ENCODE data around the gene ZNF282. TPM values are rescaled to one million over a fixed set of nuclear protein-coding genes. Genes with fewer than 3 reads are reported as not detected.
"Not testable (repeated sequence)": the region's sequence is repeated elsewhere in the genome, so short reads cannot be mapped to it uniquely, and the experiment has no call there.

Gene ZNF282
- polyA plus RNA-seq, 6 donors from 2014 or later, result 0.94 to 1.6 (median 0.98) TPM; not detected in 1

DNA sequence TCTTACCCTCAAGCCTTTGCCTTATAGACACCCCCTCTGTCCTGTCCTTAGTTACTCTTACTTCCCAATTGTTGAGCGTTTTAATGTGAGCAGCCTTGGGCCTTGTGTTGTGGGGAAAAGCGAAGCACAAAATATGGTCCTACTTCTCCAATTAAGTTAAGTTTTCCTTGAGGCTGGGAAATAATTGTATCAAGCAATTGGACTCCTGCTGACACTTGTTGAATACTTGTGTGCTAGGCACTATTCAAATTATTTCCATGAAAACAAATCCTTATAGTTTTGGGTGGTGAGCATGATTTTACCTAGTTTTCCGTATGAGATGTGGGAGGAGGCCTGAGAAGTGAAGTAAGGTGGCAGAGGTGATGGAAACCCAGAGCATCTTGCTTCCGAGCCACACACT, 61.2 kb downstream of the ZNF282 start:
- Mint-ChIP-seq H3K9me3 (no peaks in the 10 kb centered on the region), H3K36me3 (peaks cover 5 to 11% of the 10 kb centered on the region in 2 donors), H3K4me1 (peaks cover 5 to 11% (median 10%) of the 10 kb centered on the region in 3 donors), H3K27me3 (no peaks in the 10 kb centered on the region), H3K4me3 (no peak overlapping the region), H3K27ac (peak overlapping the region in 1 of 6 donors; percentile 56)
- no peak for DNase-seq
- no peak for ATAC-seq (ENCODE audit: low read depth in 2 of 2)

DNA sequence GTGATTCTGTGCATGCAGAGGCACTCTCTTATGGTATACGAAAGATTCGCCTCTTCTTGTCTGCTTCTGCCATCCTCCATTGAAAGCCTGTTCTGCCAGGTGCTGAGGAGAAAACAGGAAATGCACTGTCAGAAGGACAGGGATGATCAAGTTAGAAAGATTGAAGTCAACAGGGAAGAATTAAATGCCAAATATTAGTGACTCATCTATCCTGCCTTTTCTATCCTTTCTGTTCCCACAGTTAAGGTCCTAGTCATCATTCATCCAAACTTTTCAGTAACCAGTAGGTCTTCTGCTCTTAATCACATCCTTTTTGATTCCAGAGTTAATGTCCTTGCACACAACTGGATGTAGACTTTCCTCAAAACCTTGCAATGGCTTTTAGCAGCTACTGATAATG, 61.8 kb downstream of the ZNF282 start:
- ATAC-seq (ENCODE audit: low read depth in 2 of 2), result no peak
- no peak overlapping the region for H3K27ac Mint-ChIP-seq
- H3K4me3 Mint-ChIP-seq, result no peak overlapping the region
- no peaks in the 10 kb centered on the region for H3K9me3 Mint-ChIP-seq
- peaks cover 6 to 11% (median 11%) of the 10 kb centered on the region in 3 donors for H3K4me1 Mint-ChIP-seq
- H3K27me3 Mint-ChIP-seq, result no peaks in the 10 kb centered on the region
- peaks cover 5 to 6% of the 10 kb centered on the region in 2 donors for H3K36me3 Mint-ChIP-seq
- no peak for DNase-seq

DNA sequence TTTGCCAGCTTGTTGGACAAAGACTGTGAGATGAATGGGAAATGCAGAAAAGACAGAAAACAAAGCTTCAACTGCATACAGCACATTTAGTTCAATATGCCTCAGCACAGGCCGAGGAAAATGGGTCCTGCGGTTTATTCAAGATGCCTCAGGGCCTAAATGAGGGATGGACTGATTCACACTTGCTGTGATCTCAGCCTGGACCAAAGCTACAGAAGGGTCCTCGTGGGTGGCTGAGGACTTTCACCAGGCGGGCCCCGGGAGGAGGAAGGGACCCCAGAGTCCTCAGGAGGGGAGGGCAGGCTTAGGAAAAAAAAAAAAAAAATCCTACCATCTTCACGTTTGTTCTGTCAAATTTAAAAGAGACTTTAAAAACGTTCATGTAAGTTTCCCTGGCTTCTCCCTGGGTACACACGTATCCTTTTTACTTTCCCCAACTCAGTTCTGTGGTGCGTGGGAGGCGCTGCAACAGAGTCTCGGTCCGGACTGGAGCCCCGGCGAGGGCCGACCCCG, 66.0 kb downstream of the ZNF282 start:
- peak overlapping the region; percentile 49 to 97 (median 86) for H3K27ac Mint-ChIP-seq
- peak overlapping the region; percentile 84 to 92 (median 91) for H3K4me3 Mint-ChIP-seq
- peaks cover 0 to 2% of the 10 kb centered on the region in 2 donors for H3K36me3 Mint-ChIP-seq
- H3K4me1 Mint-ChIP-seq, result peaks cover 21 to 37% (median 23%) of the 10 kb centered on the region in 3 donors
- no peaks in the 10 kb centered on the region for H3K27me3 Mint-ChIP-seq
- DNase-seq (no peak), ATAC-seq (ENCODE audit: low read depth in 2 of 2) (no peak)
- H3K9me3 Mint-ChIP-seq, result no peaks in the 10 kb centered on the region

DNA sequence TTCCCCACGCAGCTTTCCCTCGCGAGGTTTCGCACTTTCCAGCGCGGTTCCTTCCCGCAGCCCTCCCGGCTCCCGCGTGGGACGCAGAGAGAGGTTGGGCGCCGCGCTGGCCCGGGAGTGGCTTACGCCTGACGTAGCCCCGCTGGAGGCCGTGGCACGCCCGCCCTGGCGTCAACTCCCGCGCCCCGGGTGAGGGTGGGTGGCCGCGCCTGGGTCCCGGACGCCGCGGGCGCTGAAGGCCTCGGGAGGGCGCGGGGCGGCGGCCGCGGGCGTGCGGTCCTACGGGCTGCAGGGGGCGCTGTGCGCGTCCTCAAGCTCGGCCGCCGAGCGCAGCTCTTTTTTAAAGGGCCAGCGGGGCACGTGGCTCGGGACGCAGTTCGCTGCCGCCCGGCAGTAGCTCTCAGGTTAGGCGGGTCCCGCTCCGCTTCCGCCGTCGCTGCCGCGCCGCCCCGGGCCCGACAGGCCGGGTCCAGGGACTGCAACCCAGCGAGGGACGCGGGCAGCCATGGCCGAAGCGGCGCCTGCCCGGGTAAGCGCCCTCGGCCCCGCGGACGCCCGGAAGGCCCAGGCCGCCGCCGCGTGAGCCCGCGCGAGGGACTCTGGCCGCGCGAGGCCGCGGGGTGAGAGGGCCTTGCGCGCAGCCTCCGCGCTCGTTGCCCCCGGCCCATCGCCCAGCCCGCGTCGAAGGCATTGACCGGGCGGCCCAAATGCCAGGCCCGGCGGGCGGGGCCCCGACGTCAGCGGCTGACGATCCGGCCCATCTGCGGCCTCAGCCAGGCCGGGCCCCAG, 66.7 kb downstream of the ZNF282 start, which contains the start of gene ZNF783:
TSS of gene ZNF783 (plus strand) at position 368 of the 789 bp plus-strand sequence. CDS start at position 506, 138 bp downstream.
- ATAC-seq (ENCODE audit: low read depth in 2 of 2) (peak; percentile 84 to 85), DNase-seq (peak; percentile 84)
- H3K9me3 Mint-ChIP-seq, result no peaks in the 10 kb centered on the region
- peak within 1 kb of the TSS; percentile 66 to 97 (median 86) for H3K27ac Mint-ChIP-seq
- H3K27me3 Mint-ChIP-seq, result no peaks in the 10 kb centered on the region
- peaks cover 0 to 9% of the 10 kb centered on the region in 2 donors for H3K36me3 Mint-ChIP-seq
- H3K4me3 Mint-ChIP-seq, result peak within 1 kb of the TSS; percentile 84 to 92 (median 91)
- H3K4me1 Mint-ChIP-seq, result peaks cover 23 to 40% (median 24%) of the 10 kb centered on the region in 3 donors

DNA sequence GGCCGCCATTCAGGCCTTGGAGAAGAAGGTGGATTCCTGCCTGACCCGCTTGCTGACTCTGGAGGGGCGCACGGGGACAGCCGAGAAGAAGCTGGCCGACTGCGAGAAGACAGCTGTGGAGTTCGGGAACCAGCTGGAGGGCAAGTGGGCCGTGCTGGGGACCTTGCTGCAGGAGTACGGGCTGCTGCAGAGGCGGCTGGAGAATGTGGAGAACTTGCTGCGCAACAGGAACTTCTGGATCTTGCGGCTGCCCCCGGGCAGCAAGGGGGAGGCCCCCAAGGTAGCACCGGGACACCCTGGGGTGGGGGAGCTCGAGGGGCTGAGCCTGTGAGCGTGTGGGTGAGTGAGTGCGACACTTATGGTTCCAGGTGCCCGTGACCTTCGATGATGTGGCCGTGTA, 71.1 kb downstream of the ZNF282 start:
- H3K27ac Mint-ChIP-seq, result peak overlapping the region in 4 of 6 donors; percentile 33 to 55 (median 48)

DNA sequence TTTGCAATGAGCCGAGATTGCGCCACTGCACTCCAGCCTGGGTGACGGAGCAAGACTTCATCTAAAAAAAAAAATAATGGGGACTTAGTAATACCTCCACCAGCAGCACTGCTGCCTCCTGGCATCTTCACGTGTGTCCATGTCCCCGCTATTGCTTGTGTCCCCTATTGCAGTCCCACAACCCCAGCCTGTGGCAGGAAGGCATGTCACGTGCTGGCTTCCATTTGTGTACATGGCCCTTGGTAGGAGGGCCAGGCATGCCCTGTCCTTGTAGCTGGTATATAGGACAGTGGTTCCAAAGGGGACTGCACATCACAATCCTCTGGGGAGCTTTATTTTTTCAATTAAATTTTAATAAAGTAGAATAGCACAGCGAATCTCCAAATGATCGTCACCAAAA, 72.4 kb downstream of the ZNF282 start:
- peaks cover 15 to 35% (median 16%) of the 10 kb centered on the region in 3 donors for H3K4me1 Mint-ChIP-seq
- H3K36me3 Mint-ChIP-seq, result peaks cover 17 to 27% of the 10 kb centered on the region in 2 donors
- DNase-seq (no peak), ATAC-seq (ENCODE audit: low read depth in 2 of 2) (no peak)
- no peaks in the 10 kb centered on the region for H3K9me3 Mint-ChIP-seq
- peak overlapping the region in 1 of 6 donors; percentile 71 for H3K27ac Mint-ChIP-seq
- H3K27me3 Mint-ChIP-seq, result no peaks in the 10 kb centered on the region
- H3K4me3 Mint-ChIP-seq, result no peak overlapping the region

More for the DNA sequence above, 71.1 kb downstream of the ZNF282 start:
- ATAC-seq (ENCODE audit: low read depth in 2 of 2) (no peak), DNase-seq (no peak)
- Mint-ChIP-seq H3K4me1 (peaks cover 15 to 36% (median 19%) of the 10 kb centered on the region in 3 donors), H3K9me3 (no peaks in the 10 kb centered on the region), H3K4me3 (peak overlapping the region in 1 of 8 donors; percentile 53), H3K36me3 (peaks cover 17 to 27% of the 10 kb centered on the region in 2 donors), H3K27me3 (no peaks in the 10 kb centered on the region)

DNA sequence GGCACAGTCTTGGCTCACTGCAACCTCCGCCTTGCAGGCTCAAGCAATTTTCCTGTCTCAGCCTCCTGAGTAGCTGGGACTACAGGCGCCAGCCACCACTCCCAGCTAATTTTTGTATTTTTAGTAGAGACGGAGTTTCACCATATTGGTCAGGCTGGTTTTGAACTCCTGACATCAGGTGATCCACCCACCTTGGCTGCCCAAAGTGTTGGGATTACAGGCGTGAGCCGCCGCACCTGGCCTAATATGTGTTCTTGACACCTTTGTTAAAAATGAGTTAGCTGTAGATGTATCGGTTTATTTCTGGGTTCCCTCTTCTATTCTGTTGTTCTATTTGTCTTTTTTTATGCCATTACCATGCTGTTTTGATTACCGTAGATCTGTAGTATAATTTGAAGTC, 79.1 kb downstream of the ZNF282 start:
- Mint-ChIP-seq H3K4me1 (peaks cover 9 to 12% (median 12%) of the 10 kb centered on the region in 3 donors), H3K36me3 (peaks cover 11 to 21% of the 10 kb centered on the region in 2 donors)
- not testable (repeated sequence) for H3K4me3 Mint-ChIP-seq; H3K27me3 Mint-ChIP-seq; DNase-seq; H3K9me3 Mint-ChIP-seq; ATAC-seq (ENCODE audit: low read depth in 2 of 2); H3K27ac Mint-ChIP-seq

Other genes starting within 250 kb of the ZNF282 start
- gene PDIA4, start 167.0 kb upstream of the ZNF282 start, polyA plus RNA-seq (ENCODE audit: low read depth in 6 of 6), result 100 to 1,000 TPM in 1 of 6 donors, 10 to 100 TPM in 5; 66.3 to 102 (median 78.2) TPM
- 10 to 100 TPM in 1 of 6 donors, 1 to 10 TPM in 5; 3.6 to 15.1 (median 6.3) TPM for gene ZNF786, start 104.8 kb upstream of the ZNF282 start, polyA plus RNA-seq (ENCODE audit: low read depth in 6 of 6)
- gene ZNF425, start 69.2 kb upstream of the ZNF282 start, polyA plus RNA-seq (ENCODE audit: low read depth in 6 of 6), result 1 to 10 TPM in 3 of 6 donors, under 1 TPM in 2, not detected in 1; 0.70 to 1.9 (median 1.7) TPM
- 10 to 100 TPM in 2 of 6 donors, 1 to 10 TPM in 4; 7.2 to 21.7 (median 9.3) TPM for gene ZNF398, start 48.1 kb upstream of the ZNF282 start, polyA plus RNA-seq (ENCODE audit: low read depth in 6 of 6)
- gene ZNF212, start 44.1 kb downstream of the ZNF282 start, polyA plus RNA-seq (ENCODE audit: low read depth in 6 of 6), result 10 to 100 TPM in 1 of 6 donors, 1 to 10 TPM in 5; 1.8 to 10.3 (median 5.5) TPM
- 1 to 10 TPM; 1.3 to 9.2 (median 6.0) TPM for gene ZNF783, start 66.7 kb downstream of the ZNF282 start, polyA plus RNA-seq (ENCODE audit: low read depth in 6 of 6)

Data from naive B cell (primary cell).